Esophagus squamous epithelium (tissue), 5 donors: ENCODE results near the gene CTPS1. TPM values are rescaled to one million over a fixed set of nuclear protein-coding genes. Genes with fewer than 3 reads are reported as not detected.
A peak's percentile ranks its signal among the peaks of the same experiment; 100 is the strongest.

Source experiments
- DNase-seq: peaks from one replicate; lab custom pipeline; 2025; lab: John Stamatoyannopoulos, UW
- H3K27ac ChIP-seq, 4 donors: fragments of 200-600 bp; sonication (generic); one replicate each; pipeline ENCODE4 v1.5.1; 2016 to 2019; ENCODE audit warnings: mild to moderate bottlenecking in 1 of 4
- H3K27me3 ChIP-seq, 4 donors: fragments of 200-600 bp; sonication (generic); 1 replicate in 3 of 4; 2 replicates in 1 of 4; pipeline versions ENCODE4 v1.5.1 to v1.6.0; 2017 to 2021; ENCODE audit warnings: antibody characterized with exemption in 1 of 4
- H3K36me3 ChIP-seq, 3 donors: fragments of 200-600 bp; sonication (generic); one replicate each; pipeline ENCODE4 v1.5.1; 2016 to 2019
- H3K4me1 ChIP-seq, 3 donors: fragments of 200-600 bp; sonication (generic); one replicate each; pipeline ENCODE4 v1.5.1; 2017 to 2019
- H3K4me3 ChIP-seq, 4 donors: fragments of 200-600 bp; sonication (generic); 1 replicate in 3 of 4; 2 replicates in 1 of 4; pipeline ENCODE4 v1.5.1; 2016 to 2019; ENCODE audit warnings: mild to moderate bottlenecking in 2 of 4, moderate library complexity in 1 of 4
- H3K9me3 ChIP-seq, 3 donors: fragments of 200-600 bp; sonication (generic); one replicate each; pipeline ENCODE4 v1.5.1; 2016 to 2019
- POLR2A ChIP-seq, 4 donors: fragments of 450-650 bp; IDR thresholded peaks; one replicate each; pipeline ENCODE4 v1.6.1; 2017; ENCODE audit warnings: antibody characterized with exemption in 4 of 4, mild to moderate bottlenecking in 4 of 4, moderate library complexity in 3 of 4
- WGBS, 2 donors: methylation state at CpG; one replicate each; pipeline ENCODE4 v1.1.5; 2018; 5-methylcytosine and 5-hydroxymethylcytosine counted together
- intact Hi-C: fragments of 100-400 bp; cut with DNase I; formaldehyde crosslinking; loops from one replicate; pipeline ENCODE4 v1.15.0; 2022
- total RNA-seq, 4 donors: library from RNA; depleted of rRNA; stranded (reverse); fragments of >200 nt; gene quantifications; one replicate each; pipeline ENCODE4 v1.1.0, GENCODE V29; 2016
- TF ChIP-seq, protein P1 (sequence below), 6 experiments: fragments of 450-650 bp in 4 of 6; fragments of 200-600 bp in 2 of 6; sonication (generic) in 2 of 6; IDR thresholded peaks; one replicate each; pipeline ENCODE4 v1.5.1; 2016 to 2019; ENCODE audit warnings: antibody characterized with exemption in 6 of 6, mild to moderate bottlenecking in 4 of 6, moderate library complexity in 4 of 6
- donor health status: DM: yes; HTN: yes; CAD: no.

The CTPS1 gene
- total RNA-seq, 4 donors from 2014 or later = 14.6 to 42.8 (median 23.7) TPM

DNA sequence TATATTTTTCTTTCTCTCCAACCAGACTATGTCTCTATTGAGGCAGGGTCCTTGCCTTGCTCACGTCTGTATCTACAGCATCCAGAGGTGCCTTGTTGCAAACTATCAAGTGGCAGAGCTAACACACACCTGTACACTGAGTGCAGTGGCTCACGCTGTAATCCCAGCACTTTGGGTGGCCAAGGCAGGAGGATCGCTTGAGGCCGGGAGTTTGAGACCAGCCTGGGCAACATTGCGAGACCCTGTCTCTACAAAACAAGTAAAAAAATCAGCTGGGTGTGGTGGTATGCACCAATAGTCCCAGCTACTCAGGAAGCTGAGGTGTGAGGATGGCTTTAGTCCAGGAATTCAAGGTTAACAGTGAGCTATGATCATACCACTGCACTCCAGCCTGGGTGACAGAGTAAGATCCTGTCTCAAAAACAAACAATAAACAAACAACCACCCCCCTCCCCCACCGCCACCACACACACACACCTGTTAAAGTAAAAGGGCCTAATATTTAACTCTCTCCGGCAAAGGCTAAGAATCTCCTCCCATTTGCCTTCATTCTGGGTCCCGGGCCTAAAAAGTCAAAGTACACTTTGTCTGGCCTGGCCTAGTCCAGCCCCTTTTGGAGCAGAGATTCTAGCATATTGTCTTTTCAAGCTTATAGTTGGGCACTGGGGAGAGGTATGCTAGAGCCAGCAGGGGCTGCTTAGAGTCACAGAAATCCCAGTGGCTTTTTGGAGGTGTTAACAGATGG lies 51.5 kb downstream of the CTPS1 start:
- Histone ChIP-seq H3K9me3 (no peaks in the 10 kb centered on the region), H3K36me3 (peaks cover 0 to 100% (median 14%) of the 10 kb centered on the region in 3 donors), H3K27ac (no peak overlapping the region), H3K4me3 (no peak overlapping the region), H3K4me1 (no peaks in the 10 kb centered on the region), H3K27me3 (no peaks in the 10 kb centered on the region)
- TF ChIP-seq POLR2A (IDR thresholded peaks at IDR 0.05) = no peak
- TF ChIP-seq, protein P1, sequence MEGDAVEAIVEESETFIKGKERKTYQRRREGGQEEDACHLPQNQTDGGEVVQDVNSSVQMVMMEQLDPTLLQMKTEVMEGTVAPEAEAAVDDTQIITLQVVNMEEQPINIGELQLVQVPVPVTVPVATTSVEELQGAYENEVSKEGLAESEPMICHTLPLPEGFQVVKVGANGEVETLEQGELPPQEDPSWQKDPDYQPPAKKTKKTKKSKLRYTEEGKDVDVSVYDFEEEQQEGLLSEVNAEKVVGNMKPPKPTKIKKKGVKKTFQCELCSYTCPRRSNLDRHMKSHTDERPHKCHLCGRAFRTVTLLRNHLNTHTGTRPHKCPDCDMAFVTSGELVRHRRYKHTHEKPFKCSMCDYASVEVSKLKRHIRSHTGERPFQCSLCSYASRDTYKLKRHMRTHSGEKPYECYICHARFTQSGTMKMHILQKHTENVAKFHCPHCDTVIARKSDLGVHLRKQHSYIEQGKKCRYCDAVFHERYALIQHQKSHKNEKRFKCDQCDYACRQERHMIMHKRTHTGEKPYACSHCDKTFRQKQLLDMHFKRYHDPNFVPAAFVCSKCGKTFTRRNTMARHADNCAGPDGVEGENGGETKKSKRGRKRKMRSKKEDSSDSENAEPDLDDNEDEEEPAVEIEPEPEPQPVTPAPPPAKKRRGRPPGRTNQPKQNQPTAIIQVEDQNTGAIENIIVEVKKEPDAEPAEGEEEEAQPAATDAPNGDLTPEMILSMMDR (IDR thresholded peaks at IDR 0.05) = no peak
- intact Hi-C loops = no loop called here
- WGBS, 2 donors = 84 to 85% methylated on average over 5 to 8 of the region's 8 CpGs
- no peak for DNase-seq

- DNase-seq = no peak
- Histone ChIP-seq H3K27me3 (no peaks in the 10 kb centered on the region), H3K4me1 (no peaks in the 10 kb centered on the region), H3K27ac (no peak overlapping the region), H3K36me3 (peaks cover 0 to 100% (median 19%) of the 10 kb centered on the region in 3 donors), H3K4me3 (no peak overlapping the region), H3K9me3 (no peaks in the 10 kb centered on the region)
- intact Hi-C loops = no loop called here
- TF ChIP-seq, protein P1 (IDR thresholded peaks at IDR 0.05) = no peak
- TF ChIP-seq POLR2A (IDR thresholded peaks at IDR 0.05) = no peak
- WGBS, 2 donors = 93 to 96% methylated on average over 2 of the region's 2 CpGs
Observed at GRCh38 chr1:41032147-41032546, 52.7 kb downstream of the CTPS1 start.

- intact Hi-C loops = no loop called here
- no peak for DNase-seq
Observed at GRCh38 chr1:41033272-41033671, 53.8 kb downstream of the CTPS1 start.

DNA sequence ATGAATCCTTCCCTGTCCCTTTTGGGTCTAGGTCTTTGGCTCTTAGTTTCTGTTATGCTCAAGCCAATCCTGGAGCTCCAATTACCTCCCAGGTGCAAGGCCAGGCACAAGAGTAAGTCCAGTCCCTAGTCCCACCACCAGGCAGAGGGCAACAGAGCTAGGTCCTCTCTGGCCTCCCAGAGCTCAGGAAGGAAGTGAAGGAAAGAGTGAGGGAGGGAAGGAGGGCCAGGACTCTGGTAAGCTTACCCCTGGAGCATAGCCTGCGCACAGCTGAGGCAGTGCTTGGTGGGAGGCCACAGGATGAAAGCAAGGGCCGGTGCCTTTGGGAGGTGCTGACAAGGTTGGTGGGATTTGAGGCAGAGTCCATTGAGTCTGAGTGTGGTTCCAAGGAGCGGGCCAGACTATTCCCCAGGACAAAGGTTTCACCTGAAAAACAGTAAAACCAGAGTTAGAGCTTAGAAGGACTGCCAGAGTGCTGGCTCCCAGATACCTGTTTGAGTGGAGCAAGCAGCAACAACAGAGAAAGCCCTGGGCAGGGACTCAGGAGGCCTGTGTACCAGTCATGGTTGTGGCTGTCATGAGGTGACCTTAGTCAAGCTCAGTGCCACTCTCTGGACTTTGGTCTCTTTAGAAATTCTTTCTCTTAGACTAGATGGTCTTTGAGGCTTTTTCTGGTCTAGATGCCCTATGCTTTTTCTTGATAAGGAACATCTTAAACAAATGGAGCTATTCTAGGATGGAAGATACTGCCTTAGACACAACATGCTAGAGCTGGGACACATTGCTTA lies 57.8 kb downstream of the CTPS1 start:
- TF ChIP-seq, protein P1 (IDR thresholded peaks at IDR 0.05) = no peak
- TF ChIP-seq POLR2A (IDR thresholded peaks at IDR 0.05) = no peak
- Histone ChIP-seq H3K4me1 (no peaks in the 10 kb centered on the region), H3K27me3 (no peaks in the 10 kb centered on the region), H3K36me3 (peaks cover 0 to 96% (median 5%) of the 10 kb centered on the region in 3 donors), H3K9me3 (no peaks in the 10 kb centered on the region), H3K27ac (no peak overlapping the region), H3K4me3 (no peak overlapping the region)
- DNase-seq = no peak
- WGBS, 2 donors = 100% methylated on average over 1 to 3 of the region's 3 CpGs
- intact Hi-C loops = no loop called here

More at GRCh38 chr1:41033272-41033671, 53.8 kb downstream of the CTPS1 start:
- no peak overlapping the region for H3K4me3 ChIP-seq
- TF ChIP-seq POLR2A (IDR thresholded peaks at IDR 0.05) = no peak
- TF ChIP-seq, protein P1 (IDR thresholded peaks at IDR 0.05) = no peak
- 93 to 96% methylated on average over 3 of the region's 3 CpGs for WGBS, 2 donors
- no peaks in the 10 kb centered on the region for H3K9me3 ChIP-seq
- H3K4me1 ChIP-seq = no peaks in the 10 kb centered on the region
- no peak overlapping the region for H3K27ac ChIP-seq
- peaks cover 0 to 100% (median 9%) of the 10 kb centered on the region in 3 donors for H3K36me3 ChIP-seq
- no peaks in the 10 kb centered on the region for H3K27me3 ChIP-seq

DNA sequence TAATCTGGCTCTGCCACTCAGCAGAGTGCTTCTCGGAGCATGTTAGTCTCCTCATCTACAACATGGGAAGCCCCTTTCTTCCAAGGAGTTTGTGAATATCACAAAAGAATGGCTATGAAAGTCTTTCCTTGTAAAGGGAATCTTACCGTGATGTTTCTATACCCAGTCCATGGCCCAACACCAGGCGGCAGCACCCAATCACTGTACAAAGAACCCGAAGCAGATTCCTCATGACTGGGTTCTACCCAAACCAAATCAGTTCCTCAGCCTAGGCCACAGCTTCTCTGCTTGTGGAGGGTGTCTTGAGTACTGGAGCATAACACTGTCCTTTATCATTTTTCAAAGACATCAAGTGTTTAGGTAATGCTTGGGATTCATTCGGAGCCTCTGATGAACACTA lies 58.6 kb downstream of the CTPS1 start:
- H3K36me3 ChIP-seq = peaks cover 0 to 88% (median 5%) of the 10 kb centered on the region in 3 donors
- intact Hi-C loops = no loop called here
- no peak overlapping the region for H3K4me3 ChIP-seq
- TF ChIP-seq, protein P1 (IDR thresholded peaks at IDR 0.05) = peak in 2 of 6 experiments; percentile 16 to 42
- TF ChIP-seq POLR2A (IDR thresholded peaks at IDR 0.05) = no peak
- H3K9me3 ChIP-seq = no peaks in the 10 kb centered on the region
- no peak overlapping the region for H3K27ac ChIP-seq
- WGBS, 2 donors = 95 to 97% methylated on average over 4 of the region's 5 CpGs
- no peaks in the 10 kb centered on the region for H3K4me1 ChIP-seq
- no peak for DNase-seq
- no peaks in the 10 kb centered on the region for H3K27me3 ChIP-seq
